GM19324 (cell line): ENCODE data around the gene ITGA3.
"Not testable (repeated sequence)": the region's sequence is repeated elsewhere in the genome, so short reads cannot be mapped to it uniquely, and the experiment has no call there.

Source experiments
- ATAC-seq: cut with Tn5 transposase; IDR thresholded peaks from one replicate; pipeline ENCODE4 v1.9.1; 2021; ENCODE audit warnings: mild to moderate bottlenecking, moderate library complexity; ENCODE audit not compliant: unreplicated experiment, low FRiP score

The ITGA3 gene

GRCh38 chr17:50034498-50035364 is 21.2 kb upstream of the ITGA3 start:
- no peak for ATAC-seq

DNA sequence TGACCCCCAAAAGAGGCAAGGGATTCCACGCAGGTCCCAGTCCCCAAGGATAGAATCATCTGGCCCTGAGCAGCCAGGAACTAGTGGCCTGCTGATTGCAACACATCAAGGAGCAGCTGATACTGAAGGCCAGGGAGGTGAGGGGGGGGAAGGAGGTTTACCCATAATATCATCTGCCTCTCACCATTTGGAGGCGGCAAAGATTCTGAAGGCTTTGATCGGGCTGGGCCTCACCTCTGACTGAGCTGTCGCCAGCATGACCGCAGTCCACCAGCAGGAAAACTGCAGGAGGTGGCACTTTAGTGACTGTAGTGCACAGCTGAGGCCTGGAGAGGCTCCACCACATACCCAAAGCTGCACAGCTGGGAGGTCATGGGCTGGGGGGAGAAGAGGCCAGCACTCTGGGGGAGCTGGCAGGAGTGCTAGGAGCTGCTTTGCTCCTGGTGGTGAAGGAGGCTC is 20.5 kb upstream of the ITGA3 start:
- ATAC-seq = no peak

GRCh38 chr17:50035945-50036344 is 20.0 kb upstream of the ITGA3 start:
- no peak for ATAC-seq

DNA sequence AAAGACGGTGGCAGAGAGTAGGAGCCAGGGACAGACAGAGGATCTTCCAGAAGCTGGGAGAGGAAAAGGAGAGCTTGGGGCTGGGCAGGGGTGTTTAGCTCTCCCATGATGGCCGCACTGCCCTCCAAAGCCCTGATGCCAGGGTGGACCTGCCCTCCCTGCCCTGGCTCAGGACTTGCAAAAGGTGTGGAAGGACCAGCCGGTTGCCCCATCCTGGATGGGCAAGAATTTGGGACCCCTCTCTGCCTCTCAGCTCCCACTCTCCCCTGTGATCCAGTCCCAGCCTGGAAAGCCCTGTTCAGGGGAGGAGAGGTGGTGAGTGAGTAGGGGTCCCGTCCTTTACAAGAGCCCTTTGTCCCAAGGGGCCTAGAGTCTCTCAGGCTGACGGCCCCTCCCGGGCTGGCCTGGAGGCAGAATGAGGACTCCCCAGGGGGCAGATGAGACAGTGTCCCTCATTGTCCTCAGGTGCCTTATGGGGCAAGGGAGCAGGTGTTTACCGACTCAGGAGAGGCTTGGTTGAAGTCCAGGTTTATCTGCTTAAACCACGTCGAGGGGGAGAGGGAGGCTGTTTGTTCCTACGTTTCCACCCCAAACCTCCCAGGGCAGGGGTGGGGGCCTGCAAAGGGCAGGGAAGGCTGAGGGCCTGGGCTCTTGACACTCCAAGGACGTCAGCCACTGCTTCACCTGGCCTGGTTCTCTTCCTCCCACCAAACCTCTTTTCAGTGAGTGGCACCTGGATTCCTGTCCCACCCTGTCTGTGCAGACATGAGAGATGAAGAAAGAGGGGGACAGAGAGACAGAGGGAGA is 19.3 kb upstream of the ITGA3 start:
- no peak for ATAC-seq

- no peak for ATAC-seq
These were observed 18.4 kb upstream of the ITGA3 start for GRCh38 chr17:50037321-50038107.

GRCh38 chr17:50039058-50039457 is 16.9 kb upstream of the ITGA3 start:
- no peak for ATAC-seq

DNA sequence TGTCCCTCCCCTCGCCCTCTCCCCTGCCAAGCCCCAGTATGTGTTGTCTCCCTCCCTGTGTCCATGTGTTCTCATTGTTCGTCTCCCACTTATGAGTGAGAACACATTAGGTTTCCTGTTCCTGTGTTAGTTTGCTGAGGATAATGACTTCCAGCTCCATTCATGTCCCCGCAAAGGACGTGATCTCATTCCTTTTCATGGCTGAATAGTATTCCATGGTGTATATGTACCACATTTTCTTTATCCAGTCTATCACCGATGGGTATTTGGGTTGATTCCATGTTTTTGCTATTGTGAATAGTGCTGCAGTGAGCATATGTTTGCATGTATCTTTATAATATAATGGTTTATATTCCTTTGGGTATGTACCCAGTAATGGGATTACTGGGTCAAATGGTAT is 15.4 kb upstream of the ITGA3 start:
- ATAC-seq = not testable (repeated sequence)

- no peak for ATAC-seq
These were observed 13.7 kb upstream of the ITGA3 start for GRCh38 chr17:50042211-50042610.

- ATAC-seq = no peak
These were observed 12.4 kb upstream of the ITGA3 start for GRCh38 chr17:50043290-50044148.

DNA sequence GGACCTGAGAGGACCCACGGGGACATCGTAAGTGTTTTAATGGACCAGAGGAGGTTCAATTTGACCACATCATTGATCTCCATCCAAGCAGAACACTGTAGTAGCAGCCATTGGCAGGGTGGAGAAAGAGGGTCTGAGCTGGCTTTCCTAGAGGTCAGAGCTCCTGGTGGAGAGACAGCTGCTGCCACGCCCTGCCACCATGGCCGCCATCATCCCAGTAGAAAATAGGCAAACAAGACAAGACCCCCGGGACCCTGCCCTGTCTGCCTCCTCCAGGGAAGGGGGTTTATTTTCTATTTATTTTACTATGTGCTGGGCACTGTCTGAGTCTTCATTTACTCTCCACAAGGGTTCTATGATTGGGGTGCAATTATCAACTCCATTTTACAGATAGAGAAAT is 11.4 kb upstream of the ITGA3 start:
- no peak for ATAC-seq

DNA sequence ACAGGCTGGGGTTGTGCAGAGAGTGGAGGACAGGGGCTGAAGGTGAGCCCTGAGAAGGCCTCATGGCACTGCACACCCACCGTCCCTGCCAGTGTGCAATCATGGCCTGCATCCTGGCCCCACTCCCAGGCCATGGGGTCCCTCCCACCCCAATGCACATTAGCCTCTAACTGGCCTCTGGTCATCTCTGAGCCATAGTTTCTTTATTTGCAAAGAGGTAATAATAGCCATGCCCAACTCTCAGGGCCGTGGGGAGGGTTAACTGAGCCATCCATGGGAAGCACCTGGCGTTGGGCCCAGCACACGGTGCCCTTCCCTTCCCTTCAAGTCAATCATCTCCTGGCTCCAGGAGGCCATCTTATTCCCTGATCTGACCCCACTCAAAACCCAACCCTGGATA is 10.8 kb upstream of the ITGA3 start:
- ATAC-seq = no peak

DNA sequence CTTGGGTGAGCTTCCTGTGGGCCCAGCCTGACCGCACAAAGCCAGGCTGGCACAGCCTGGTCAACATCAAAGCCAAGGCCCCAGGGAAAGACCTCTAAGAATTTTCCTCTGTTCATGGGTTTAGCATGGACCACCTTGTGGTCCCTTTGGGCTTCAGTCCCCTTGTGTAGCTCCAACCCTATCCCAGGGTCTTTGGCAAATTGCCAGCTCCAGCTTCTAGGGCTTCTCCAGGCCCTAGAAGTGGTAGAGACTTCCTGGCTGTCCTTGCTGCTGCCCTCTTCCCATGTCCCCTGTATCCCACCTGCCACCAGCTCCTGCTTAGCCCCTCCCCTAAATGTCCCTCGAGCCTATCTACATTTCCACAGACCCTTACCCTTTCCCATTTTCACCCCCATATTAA is 9.7 kb upstream of the ITGA3 start:
- no peak for ATAC-seq

DNA sequence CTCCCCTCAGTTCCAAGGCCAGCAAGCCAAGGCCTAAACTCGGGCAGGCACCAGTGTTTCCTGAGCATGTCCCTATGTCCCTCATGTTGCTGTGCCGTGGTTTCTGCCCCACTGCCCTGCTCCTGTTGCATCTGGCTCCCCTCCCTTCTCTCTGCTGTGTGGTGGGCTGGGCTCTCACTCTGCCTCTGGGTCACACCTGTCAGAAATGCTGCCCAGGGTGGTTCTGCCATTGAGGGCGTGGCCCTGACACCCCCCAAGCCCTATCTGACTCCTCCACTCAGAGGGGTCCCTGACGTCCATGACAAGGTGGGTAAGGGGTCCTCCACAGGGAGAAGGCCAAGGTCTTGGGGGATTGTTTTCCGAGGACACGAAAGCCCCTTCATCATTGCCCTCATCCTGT is 9.2 kb upstream of the ITGA3 start:
- ATAC-seq = no peak

- no peak for ATAC-seq
These were observed 8.8 kb upstream of the ITGA3 start for GRCh38 chr17:50047083-50047482.

DNA sequence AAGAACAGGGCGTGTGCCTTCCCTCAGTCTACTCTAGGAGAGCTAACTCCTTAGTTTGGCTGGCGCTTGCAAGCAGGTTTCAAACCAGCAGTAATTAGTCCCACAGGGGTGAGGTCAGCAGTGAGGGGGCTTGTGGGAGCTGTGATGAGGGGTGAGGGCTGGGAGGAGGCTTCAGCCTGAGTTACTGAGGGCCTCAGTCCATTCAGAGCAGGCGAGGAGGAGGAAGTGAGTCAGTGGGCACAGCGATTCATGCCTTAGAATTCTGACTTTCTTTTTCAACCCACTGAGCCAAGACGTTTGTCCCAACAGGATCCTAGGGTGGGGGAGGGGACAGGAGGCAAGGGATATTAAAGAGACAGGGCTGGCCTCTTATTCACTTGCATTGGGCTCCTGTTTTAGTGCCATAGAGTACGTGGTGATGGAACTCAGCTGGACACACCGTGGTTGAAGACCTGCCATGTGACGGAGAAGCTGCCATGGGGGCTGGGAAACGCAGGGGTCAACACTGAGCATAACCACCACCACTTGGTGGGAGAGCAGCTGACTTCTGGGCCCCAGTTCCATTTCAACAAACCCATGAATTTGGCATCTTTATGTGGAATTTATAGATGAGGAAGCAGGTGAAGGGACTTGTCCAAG is 8.3 kb upstream of the ITGA3 start:
- ATAC-seq = no peak

DNA sequence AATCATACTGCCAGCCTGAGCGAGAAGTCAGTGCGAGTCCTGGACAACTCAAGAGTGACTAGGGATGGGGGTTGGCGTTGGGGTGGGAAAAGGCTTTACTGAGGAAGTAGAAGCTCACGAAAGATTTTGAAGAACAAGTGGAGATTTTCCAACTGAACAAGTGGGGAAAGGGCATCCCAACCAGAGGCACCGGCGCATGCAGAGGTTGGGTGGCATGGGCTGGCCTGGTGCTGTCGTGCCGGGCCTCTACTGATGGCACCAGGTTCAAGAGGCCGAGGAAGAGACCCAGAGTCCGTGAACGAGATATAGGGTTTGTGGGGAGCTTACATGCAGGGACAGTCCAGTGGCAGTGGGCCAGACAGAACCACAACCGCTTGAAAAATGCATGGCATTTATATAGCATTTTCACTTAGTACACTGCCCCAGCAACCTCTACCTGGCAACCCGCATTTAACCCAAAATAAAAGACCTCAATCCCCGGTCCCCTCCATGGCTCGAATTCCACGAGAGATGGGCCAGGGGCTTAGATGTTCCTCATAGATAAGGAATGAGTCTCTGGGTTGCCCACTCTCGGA is 7.7 kb upstream of the ITGA3 start:
- ATAC-seq = no peak

GRCh38 chr17:50048988-50049387 is 6.9 kb upstream of the ITGA3 start:
- no peak for ATAC-seq

DNA sequence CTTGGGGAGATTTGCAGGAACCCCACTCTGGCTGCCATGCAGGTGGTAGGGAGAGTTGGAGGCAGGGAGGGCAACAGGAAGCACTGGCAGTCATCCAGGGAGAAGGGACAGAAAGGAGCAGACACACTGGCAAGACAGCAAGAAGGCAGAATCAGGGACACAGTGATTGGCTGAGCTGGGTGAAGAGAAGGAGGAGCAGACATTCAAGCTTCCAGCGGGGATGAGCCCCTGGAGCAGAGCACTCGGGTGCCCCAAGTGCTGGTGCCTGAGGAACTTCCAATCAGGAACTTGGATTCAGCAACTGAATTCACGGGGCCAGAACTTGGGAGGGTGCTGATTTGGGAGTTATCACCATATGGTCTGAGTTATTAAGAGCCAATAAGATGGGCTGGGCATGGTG is 6.3 kb upstream of the ITGA3 start:
- no peak for ATAC-seq

DNA sequence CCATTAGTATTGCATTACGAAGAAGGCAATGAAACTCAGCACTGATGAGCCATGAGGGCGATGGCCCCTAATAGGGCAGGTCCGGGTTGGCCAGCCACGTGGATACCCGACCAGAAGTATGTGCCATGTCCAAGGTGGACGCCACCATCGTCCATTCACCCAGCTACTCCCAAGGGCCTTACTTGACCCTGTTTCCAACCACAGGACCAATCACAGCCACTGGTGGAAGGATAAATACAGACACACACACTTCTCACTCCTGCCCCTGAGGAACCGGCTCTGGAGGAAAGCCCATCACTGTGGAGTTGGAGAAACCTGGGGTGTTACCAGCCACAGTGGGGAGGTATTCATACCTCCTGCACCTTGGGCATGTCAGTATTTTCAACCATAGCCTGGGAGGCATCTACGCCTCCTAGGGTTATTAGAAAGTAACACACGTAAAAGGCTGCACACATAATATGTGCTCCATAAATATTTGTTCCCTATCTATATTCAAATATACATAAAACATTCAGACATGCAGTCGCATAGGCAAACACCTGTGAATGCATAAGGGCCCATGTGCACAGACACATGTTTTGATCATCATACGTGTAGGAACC is 5.4 kb upstream of the ITGA3 start:
- ATAC-seq = no peak
